Measurements from ENCODE around the gene LELP1.
"Not testable (repeated sequence)": the region's sequence is repeated elsewhere in the genome, so short reads cannot be mapped to it uniquely, and the experiment has no call there.

The LELP1 gene

DNA sequence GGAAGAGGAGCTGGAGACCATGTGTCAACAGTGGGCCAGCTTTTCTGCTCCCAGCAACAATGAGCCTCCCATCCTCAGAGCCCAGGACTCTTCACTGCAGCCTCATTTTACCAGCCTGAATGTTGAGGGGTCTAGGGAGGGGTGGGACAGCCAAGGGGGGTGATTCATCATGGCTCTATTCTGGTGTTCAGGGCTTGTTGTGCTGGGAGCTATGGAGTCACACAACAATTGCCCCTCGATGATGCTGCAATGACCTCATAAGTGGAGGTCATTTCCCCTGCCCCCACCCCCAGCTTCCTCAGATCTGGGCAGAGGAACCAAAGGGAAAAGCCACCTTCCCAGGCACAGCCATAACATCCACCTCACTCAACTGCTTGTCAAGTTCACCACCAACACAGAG lies at the start of gene LELP1:
Gene LELP1, plus strand, starts transcription at position 301 of the 400 bp plus-strand sequence. CDS start 1,278 bp downstream, outside the sequence.
- no peak for DNase-seq (ENCODE audit: low spot score)

GRCh38 chr1:153155541-153155940 lies 47.7 kb upstream of the LELP1 start:
- no peak for DNase-seq (ENCODE audit: low spot score)

- no peak for DNase-seq (ENCODE audit: low spot score)
These were observed 34.5 kb upstream of the LELP1 start for GRCh38 chr1:153168686-153169085.

DNA sequence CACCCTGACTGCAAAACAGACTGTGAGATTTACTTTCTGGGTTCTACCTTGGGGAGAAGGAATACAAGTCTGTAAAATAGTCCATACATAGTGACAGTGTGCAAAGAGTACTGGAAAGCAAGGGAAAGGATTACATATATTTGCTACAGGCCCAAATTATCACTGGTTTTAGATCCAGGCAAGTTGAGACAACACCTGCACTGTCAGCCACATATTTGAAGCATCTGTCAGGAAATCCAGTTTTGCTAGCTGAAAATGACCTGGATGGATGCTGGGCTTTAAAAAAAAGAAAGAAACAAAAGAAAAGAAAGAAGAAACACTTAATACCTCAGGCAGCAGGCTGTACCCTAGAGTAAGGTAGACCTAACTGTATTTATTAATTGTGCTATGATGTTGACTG lies 28.6 kb upstream of the LELP1 start:
- DNase-seq (ENCODE audit: low spot score): no peak

DNA sequence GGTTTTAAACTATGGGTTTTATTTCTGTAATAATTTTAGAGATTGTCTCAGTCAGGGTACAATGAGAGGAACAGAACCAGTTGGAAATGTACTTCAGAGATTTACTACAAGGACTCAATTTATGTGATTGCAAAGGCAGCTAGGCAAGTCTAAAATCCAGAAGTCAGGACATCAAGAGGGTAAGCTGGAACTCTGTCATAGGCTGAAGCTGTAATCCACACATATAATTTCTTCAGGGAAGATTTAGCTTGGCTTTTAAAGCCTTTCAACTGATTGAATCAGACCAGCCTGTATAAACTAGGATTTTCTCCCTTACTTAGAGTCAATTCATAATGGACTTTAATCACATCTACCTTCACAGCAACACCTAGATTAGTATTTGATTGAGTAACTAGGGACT lies 24.3 kb upstream of the LELP1 start:
- DNase-seq (ENCODE audit: low spot score): no peak

GRCh38 chr1:153180556-153180955 lies 22.7 kb upstream of the LELP1 start:
- no peak for DNase-seq (ENCODE audit: low spot score)

DNA sequence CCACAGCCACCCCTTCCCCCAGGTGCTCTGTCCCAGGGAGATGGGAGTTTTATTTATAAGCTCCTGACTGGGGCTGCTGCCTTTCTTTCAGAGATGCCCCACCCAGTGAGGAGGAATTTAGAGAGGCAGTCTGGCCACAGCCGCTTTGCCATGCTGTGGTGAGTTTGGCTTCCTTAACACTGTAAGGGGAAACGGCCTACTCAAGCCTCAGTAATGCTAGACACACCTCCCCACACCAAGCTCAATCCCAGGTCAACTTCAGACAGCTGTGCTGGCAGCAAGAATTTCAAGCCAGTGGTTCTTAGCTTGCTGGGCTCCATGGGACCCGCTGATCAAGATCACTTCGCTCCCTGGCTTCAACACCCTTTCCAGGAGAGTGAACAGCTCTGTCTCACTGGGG lies 14.9 kb upstream of the LELP1 start:
- not testable (repeated sequence) for DNase-seq (ENCODE audit: low spot score)

DNA sequence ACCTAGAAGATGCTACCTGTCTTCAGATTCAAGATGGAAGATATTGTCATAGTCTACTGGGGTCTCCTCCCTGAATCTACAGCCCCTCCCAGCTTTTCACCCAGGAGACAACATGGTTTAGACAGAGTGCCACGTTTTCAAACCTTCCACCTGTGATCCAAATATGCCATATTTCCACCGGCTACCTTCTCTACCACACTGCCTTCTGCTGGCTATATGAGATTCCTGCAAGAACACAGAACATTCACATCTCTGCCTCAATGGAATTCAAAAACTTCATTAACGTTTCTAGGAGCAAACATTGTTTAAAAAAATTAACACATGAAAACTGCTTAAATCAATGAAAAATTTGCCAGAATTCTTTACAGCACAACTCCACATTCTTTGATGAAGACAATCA lies 12.9 kb upstream of the LELP1 start:
- DNase-seq (ENCODE audit: low spot score): no peak

DNA sequence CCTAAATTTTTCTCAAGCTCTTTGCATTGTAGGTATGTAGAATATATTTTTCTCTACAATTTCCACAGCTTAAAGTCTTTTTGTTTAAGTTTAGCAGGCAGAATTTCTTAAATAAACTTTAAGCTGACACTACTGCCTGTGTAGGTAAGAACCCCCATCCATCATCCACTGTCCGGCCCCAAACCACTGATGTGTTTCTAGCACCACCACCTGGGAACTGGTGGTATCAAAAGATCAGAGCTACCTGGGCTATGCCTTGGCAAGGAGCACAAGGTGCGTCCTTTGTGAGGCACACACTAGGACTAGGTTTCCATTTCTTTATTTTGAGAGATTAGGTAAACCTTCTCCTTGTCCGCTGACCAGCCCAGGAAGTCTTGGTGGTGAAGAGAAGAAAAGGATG lies 10.5 kb upstream of the LELP1 start:
- no peak for DNase-seq (ENCODE audit: low spot score)

GRCh38 chr1:153194331-153195050 lies 8.7 kb upstream of the LELP1 start:
- no peak for DNase-seq (ENCODE audit: low spot score)

DNA sequence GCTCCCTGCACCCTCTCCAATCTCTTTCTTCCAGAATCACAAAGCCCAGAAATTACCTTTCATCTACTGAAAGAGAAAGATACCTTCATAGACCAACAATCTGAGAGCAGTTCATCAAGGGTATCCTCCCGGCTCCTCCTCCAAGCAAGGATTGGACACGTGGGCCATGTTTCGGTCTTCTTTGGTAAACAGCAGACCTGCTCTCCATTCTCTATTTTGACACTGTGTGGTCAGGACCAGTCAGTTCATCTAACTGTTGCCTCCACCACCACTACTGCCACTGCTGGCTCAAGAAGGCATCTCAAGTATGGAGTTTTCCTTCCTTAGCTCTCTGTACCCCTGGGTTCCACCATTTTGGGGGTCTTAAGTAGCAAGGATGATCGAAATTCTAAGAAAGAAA lies 8.0 kb upstream of the LELP1 start:
- no peak for DNase-seq (ENCODE audit: low spot score)

- DNase-seq (ENCODE audit: low spot score): no peak
These were observed 1.2 kb upstream of the LELP1 start for GRCh38 chr1:153202006-153202405.

- no peak for DNase-seq (ENCODE audit: low spot score)
These were observed 3.4 kb downstream of the LELP1 start for GRCh38 chr1:153206631-153207030.

- DNase-seq (ENCODE audit: low spot score): no peak
These were observed 7.0 kb downstream of the LELP1 start for GRCh38 chr1:153210206-153210605.

- no peak for DNase-seq (ENCODE audit: low spot score)
These were observed 9.0 kb downstream of the LELP1 start for GRCh38 chr1:153212201-153212600.

- DNase-seq (ENCODE audit: low spot score): no peak
These were observed 10.3 kb downstream of the LELP1 start for GRCh38 chr1:153213519-153213918.

GRCh38 chr1:153217212-153217611 lies 14.0 kb downstream of the LELP1 start, which contains the start of gene PRR9:
PRR9 (plus strand) TSS chr1:153217584; CDS start chr1:153218145, 561 bp downstream.
- DNase-seq (ENCODE audit: low spot score): no peak

DNA sequence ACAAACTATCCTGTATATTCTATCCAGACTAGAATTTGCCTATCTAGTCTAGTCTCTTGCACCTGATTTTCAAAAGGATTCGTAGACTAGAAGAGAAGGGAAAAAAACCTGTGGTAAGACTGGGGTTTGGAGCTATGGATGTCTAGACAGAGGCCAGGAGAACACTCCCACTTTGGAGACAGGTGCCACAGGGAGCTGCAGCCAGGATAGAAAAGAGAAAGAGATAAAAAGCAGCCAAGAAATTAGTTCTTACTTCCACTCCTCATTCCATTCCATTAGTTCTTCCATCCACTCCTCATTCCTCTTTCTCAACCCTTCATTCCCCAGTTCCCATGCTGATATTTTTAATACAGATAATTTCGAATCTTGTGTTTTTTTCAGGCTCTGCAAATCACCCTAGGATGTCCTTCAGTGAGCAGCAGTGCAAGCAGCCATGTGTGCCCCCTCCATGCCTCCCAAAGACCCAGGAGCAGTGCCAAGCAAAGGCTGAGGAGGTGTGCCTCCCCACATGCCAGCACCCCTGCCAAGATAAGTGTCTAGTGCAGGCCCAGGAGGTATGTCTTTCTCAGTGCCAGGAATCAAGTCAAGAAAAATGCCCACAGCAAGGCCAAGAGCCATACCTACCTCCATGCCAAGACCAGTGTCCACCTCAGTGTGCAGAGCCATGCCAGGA lies 14.7 kb downstream of the LELP1 start:
- DNase-seq (ENCODE audit: low spot score): no peak

DNA sequence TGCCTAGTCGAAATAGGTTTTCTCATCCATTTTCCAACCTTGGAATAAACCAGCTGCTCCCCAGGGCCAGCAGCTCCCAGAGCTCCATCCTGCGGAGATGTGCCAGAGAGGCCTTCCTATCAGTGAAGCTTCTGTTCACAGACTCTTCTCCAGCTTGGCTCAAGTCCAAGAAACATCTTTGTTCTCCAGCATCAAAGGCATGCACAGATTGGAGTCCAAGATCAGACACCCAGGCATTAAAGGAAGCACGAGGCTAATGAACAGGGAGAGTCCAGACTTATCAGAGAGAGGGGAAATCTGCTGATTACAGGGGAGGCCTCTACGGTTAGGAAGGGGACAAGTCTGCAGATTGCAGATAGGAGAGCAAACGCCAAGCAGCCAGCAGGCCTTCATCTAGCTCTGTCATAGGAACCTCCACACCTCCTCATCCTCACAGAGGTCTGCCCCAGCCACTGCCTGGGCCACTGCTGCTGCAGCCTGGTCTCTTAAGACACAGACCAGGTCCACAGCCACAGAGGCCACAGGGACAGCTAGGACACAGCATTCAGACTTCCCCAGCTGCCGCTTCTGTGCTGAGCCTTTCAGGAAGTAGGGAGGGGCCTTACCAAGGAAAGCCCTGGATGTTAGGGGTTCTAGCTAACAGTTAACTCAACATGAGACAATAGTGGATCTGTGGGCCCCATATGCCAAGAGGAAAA lies 17.5 kb downstream of the LELP1 start:
- no peak for DNase-seq (ENCODE audit: low spot score)

- not testable (repeated sequence) for DNase-seq (ENCODE audit: low spot score)
These were observed 20.0 kb downstream of the LELP1 start for GRCh38 chr1:153223040-153223891.

DNA sequence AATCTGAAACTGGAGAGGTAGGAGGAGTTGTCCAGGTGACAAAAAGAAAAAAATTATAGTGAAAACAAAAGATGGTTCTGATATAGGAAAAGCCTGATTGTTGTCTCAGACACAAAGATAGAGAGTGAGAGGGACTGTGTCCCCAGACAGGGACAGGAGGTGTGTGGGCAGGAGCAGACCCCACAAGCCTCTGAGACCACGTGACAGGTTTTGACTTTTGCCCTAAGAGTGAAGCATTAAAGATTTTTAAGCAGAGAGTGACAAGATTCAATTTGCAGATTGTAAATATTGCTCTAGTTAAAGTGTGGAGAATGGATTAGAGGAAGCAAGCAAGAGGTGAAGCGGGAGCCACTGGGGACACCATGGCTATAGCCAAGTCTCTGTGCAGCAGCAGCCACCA lies 24.6 kb downstream of the LELP1 start:
- no peak for DNase-seq (ENCODE audit: low spot score)

- no peak for DNase-seq (ENCODE audit: low spot score)
These were observed 25.3 kb downstream of the LELP1 start for GRCh38 chr1:153228491-153228890.

Measured in left forelimb (tissue), 1 donor.